NCI-H526 treated with DMSO at 0.1 percent for 48 hours (cell line): ENCODE data around the gene CLEC10A.
A peak's percentile ranks its signal among the peaks of the same experiment; 100 is the strongest.
"Not testable (repeated sequence)": the region's sequence is repeated elsewhere in the genome, so short reads cannot be mapped to it uniquely, and the experiment has no call there.

Experiments used
- DNase-seq: peaks from one replicate; lab custom pipeline; 2025; lab: John Stamatoyannopoulos, UW

Gene CLEC10A

DNA sequence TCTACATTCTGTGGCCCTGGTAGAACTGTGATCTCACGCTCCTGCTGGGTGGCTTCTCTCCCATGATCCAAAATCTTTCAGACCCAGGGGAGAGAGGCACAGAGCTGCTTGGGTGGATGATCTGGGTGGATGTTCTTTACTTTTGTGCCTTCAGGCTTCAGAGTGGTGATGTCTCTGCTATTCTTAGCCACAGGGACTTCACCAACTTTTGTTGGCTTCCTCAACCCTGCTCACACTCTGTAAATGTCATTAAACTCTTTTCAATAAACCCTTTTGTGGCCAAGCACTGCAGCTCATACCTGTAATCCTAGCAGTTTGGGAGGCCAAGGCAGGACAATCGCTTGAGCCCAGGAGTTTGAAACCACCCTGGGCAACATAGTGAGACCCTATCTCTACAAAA is 7.6 kb downstream of the CLEC10A start:
- DNase-seq = no peak

DNA sequence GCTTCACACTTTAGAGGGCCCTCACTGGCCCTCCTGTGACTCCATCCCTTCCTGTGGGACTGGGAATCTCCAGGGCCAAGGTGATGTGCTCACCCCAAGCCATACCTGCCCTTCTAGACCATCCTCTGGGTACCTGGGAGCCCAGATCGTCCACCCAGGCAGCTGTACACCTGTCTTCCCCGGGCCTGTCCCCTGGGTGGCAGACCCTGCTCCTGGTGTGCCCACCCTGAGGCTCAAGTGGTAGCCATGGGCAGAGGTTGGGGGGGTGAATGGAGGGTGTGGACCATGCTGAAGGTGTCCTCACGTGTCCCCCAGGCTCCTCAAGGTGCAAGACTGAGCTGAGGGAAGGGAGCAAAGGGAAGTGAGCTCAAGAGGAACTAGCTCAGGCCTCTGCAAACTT is 9.3 kb downstream of the CLEC10A start:
- DNase-seq = no peak

DNA sequence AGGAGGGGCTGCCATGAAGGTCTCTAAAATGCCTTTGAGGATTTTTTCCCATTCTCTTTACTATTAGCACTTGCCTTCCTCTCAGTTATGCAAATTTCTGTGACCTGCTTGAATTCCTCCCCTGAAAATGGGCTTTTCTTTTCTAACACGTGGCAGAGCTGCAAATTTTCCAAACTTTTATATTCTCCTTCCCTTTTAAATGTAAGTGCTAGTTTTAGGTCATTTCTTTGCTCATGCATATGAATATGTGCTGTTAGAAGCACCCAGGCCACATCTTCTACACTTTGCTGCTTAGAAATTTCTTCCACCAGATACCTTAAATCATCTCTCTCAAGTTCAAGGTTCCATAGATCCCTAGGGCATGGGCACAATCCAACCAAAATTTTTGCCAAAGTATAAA is 11.8 kb downstream of the CLEC10A start:
- DNase-seq = no peak

DNA sequence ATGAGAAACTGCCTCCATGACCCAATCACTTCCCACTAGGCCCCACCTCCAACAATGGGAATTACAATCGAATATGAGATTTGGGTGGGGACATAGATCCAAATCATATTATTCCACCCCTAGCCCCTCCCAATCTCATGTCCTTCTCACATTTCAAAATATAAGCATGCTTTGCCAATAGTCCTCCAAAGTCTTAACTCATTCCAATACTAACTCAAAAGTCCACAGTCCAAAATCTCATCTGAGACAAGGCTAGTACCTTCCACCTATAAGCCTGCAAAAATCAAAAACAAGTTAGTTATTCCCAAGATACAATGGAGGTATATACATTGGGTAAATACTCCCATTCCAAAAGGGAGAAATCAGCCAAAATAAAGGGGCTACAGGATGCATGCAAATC is 12.9 kb downstream of the CLEC10A start:
- DNase-seq = no peak

GRCh38 chr17:7064261-7064660 is 15.8 kb downstream of the CLEC10A start:
- DNase-seq = no peak

DNA sequence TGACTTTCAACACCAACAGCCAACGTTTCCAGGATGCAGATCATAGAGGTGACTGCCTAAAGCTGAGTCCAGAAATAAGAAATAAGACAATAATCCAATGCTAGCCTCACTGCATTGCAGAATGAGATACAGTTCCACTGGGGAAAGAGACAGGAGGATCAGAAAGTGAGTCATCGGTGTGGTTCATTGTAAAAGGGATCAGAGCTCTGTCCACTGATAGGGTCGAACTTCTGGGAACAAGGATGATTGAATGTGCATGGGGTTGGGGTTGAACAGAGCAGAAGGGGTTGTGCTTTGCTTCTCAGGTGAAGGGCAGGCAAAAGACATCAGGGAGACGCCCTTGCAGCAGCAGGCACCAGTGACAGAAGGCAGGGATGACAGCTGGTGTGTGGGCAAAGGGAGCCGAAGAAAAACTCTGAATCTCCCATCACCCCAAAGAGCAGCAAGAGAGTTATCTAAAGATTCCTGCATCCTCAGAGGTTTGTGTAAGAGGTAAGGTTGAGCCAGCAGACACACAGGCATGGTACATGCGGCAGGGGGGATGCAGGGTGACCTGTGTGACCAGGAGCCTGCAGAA is 16.4 kb downstream of the CLEC10A start:
- no peak for DNase-seq

DNA sequence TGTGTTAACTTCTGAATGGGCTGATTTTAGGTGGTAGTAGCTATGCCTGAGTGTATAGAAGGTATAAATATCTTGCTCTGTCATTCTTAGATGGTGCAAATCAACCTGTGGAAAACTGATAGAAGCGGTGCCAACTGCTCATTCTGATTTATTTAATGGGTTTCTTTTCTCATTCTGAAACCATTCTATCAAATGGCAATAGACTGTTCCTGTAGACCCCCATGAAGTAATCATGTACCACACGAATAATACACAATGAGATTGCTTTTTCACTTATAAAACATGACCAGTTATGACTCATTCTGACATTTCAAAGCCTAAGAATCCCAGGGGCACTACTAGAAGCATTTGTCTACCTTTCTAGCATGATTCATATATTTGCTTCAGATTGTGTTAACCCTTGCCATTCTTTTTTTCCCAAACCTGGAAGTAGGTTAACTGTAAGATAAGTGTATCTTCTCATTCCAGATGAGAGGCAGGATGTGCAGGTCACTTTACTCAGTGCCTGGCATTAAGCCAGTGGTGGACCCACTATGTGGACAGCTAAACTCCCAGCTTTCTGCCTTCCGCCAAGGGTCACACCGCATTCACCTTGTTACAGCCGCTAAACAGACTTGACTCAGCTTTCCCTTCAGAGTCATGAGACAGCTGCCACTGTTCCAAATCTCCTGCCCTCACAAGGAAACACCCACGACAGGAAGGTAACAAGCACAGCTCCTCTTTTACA is 19.7 kb downstream of the CLEC10A start:
- DNase-seq = no peak

GRCh38 chr17:7058831-7059447 is 21.1 kb downstream of the CLEC10A start:
- no peak for DNase-seq

DNA sequence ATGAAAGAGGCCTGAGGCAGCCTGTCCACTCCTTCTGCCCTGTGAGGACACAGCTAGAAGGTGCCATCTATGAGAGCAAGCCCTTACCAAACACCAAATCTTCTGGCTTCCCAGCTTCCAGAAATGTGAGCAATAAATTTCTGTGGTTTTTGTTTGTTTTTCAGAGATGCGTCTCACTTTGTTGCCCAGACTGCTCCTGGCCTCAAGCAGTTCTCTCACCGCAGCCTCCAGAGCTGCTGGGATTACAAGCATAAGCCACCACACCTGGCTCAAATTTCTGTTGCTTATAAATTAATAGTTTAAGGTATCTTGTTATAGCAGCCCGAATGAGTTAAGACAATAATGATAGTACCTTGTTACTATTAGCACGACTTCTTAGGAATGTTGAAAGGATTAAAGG is 23.7 kb downstream of the CLEC10A start:
- no peak for DNase-seq

GRCh38 chr17:7050583-7050982 is 29.5 kb downstream of the CLEC10A start:
- not testable (repeated sequence) for DNase-seq

DNA sequence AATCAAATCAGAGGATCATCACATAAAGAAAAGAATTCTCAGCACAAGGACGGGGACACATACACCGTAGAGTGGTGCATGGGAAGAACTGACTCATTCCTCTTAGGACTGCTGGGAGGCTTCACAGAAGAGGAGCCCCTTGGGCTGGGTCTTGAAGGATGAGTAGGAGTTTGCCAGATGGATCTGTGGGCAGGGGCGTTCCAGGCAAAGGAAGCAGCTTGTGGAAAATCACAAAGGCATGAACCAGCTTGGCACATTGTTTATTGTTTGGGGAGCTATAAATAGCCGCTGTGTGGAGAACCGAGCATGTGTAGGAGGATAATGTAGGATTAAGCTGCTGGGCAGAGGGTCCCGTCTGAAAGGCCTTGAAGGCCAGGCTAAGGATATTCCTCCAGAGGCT is 31.1 kb downstream of the CLEC10A start:
- DNase-seq = no peak

DNA sequence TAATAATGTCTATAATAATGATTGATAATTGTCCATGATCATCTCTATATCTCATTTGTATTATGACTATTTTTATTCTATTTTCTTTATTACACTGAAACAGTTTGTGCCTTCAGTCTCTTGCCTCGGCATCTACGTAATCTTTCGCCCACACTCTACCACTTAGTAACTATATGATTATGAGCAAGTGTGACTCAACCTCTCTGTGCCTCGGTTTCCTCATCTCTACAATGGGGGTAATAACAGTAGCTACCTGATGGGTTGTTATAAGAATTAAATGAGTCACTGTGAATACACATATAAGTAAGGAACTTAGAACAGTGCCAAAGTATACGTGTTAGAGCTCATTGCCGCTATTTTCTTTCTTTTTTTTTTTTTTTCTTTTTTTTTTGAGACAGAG is 32.5 kb downstream of the CLEC10A start:
- DNase-seq = no peak

GRCh38 chr17:7046725-7047397 is 33.2 kb downstream of the CLEC10A start:
- not testable (repeated sequence) for DNase-seq

- peak; percentile 77 for DNase-seq
These were observed 33.8 kb downstream of the CLEC10A start for GRCh38 chr17:7046127-7046724.

GRCh38 chr17:7045492-7046126 is 34.4 kb downstream of the CLEC10A start:
- peak; percentile 77 for DNase-seq

DNA sequence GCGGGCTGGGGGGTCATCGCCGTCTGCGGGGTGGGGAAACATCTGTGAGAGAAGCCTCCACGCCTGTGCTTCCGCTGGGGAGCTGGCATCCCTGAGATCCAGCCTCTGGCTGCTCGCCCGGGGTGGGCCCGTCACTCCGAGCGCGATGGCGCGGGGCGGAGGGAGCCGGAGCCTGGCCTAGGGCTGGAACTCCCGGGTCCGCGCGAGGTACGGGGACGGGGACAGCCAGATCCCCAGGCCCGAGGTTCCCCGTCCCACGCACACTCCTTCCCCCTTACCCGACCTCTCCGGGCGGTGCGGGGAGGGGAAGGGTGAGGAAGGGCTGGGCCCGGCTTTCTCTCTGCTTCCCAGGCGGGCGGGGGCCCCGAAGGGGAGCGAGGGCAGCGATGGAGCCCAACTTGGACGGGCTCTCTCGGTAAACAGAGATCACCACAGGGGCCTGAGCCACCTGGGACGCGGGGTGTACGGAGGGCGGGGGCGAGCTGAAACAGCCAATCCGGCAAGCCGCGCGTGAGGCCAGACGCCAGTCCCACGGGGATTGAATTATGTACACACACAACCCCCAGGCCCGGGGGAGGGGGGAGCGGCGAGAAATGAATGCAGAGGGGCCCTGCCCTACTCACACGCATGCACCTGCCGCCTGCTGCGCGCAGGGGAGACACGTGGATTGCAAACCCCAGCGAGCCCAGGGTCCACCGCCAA is 36.4 kb downstream of the CLEC10A start, which contains the start of gene SLC16A11:
TSS of gene SLC16A11 (minus strand) at position 596 of the 702 bp plus-strand sequence. CDS start at position 17, 579 bp downstream.
- DNase-seq = peak; percentile 78

GRCh38 chr17:7043182-7043496 is 36.9 kb downstream of the CLEC10A start:
- no peak for DNase-seq

DNA sequence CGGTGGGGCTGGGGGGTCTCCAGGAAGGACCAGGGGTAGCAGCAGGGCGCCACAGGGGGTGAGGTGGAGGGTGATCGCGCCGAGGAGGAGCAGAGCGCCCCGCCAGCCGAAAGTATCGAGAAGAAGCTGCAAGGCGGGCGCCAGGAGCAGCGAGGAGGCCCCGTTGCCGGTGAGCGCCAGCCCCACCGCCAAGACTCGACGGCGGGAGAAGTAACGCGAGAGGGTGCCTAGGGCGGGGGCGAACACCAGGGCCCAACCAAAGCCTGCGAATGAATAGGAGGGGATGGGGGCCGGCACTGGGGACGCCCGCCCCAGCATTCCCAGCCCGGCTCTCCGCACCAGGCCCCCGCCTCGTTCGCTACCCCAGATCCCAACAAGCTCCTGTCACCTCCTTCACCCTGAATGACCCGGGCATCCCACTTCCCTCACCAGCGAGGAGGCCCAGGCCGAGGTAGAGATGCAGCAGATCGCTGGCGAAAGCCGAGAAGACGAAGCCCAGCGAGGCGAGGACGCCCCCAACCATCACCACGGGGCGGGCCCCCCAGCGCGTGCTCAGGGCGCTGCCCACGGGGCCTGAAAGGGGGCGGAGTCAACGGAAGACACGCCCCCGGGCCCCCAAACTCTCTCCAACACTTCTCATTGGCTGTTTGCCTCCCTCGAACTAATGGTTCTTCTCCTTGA is 37.4 kb downstream of the CLEC10A start:
- DNase-seq = no peak

GRCh38 chr17:7041607-7042500 is 38.2 kb downstream of the CLEC10A start:
- DNase-seq = no peak

GRCh38 chr17:7039832-7040231 is 40.2 kb downstream of the CLEC10A start:
- DNase-seq = no peak
